KG1 (cell line): ENCODE data around the gene UGP2.

ENCODE experiments used
- DNase-seq: peaks from one replicate; lab custom pipeline; 2025; lab: John Stamatoyannopoulos, UW

UGP2 gene

DNA sequence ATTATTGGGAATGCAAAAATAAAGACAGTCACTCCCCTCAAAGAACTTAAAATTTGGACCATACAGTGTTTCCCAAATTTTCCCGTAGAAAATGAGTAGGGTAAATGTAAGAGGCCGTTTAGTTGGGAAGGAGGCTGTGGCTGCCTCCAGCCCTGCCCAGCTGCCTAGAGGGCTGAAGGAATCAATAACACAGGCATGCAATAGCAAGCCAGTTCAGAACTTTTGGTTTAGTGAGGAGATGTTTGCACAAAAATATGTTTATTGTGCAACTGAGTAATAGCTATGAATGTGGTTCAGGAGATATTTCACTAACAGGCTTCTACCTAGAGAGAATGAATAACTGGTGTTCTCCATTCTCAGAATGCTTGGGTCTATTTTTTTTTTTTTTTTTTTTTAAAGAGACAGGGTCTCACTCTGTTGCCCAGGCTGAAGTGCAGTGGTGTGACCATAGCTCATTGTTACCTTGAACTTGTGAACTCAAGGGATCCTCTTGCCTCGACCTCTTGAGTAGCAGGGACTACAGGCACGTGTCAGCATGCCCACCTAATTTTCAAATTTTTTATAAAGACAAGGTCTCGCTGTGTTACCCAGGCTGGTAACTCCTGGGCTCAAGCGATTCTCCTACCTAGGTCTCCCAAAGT lies 23.6 kb downstream of the UGP2 start:
- DNase-seq: no peak

DNA sequence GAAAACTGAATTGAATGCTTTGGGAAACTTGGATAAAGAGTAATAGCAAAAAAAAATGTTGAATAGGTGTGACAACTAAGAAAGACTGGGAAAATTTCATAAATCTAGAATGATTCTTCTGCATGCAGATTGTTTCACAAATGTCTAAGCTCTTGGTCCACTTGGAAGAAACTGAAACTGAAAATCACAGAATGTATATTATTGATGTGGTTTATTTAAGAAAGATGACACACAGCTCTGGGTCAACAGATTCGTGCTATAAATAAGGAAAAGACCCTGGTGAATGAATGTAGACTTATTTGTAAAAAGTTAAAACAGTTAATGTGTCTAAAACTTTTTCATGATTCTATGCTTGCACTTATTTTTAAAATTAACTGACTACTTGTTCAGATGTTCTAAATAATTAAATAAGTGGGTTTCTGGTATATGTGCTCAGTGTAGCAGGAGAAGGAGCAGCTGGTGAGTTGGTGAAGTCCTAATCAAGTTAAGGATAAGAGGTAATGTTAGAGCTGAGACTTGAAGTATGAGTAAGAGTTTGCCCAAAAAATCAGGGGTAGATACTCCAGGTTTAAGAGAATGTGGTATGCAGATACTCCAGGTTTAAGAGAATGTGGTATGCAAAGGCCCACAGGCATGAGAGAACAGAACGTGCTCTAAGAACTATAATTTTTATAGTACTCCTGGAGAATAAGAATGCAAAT lies 24.5 kb downstream of the UGP2 start:
- no peak for DNase-seq

DNA sequence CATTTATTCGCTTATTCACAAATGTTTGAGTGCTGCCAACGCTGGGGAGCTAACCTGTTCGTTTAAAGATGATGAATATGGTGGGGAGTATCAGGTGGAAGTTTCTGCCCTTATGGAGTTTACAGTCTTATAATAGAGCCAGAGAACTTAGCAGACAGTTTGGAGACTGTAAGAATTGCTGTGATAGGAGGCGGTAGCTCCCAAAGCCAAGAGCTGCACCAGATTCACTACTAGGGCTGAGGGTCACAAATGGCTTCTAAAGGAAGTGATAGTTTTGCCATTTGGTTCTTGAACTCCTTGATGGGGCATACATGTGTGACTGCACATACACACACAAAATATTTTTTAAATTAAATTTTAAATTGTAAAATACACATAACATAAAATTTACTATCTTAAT lies 29.0 kb downstream of the UGP2 start:
- DNase-seq: no peak

DNA sequence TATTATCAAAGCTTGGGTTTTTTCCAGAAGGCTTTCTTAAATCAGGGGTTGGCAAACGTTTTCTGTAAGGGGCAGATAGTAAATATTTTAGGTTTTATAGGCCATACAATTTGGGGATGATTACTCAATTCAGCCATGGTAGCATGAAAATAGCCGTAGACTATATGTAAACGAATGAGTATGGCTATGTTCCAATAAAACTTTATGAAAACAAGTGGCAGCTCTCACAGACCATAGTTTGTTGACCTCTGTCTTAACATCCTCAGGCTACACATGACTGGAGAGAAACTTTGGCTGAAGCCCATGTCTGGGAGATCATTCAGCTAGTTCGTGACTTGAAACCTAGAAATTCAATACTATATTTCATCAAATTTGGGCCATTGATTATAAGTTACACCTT lies 30.2 kb downstream of the UGP2 start:
- no peak for DNase-seq

DNA sequence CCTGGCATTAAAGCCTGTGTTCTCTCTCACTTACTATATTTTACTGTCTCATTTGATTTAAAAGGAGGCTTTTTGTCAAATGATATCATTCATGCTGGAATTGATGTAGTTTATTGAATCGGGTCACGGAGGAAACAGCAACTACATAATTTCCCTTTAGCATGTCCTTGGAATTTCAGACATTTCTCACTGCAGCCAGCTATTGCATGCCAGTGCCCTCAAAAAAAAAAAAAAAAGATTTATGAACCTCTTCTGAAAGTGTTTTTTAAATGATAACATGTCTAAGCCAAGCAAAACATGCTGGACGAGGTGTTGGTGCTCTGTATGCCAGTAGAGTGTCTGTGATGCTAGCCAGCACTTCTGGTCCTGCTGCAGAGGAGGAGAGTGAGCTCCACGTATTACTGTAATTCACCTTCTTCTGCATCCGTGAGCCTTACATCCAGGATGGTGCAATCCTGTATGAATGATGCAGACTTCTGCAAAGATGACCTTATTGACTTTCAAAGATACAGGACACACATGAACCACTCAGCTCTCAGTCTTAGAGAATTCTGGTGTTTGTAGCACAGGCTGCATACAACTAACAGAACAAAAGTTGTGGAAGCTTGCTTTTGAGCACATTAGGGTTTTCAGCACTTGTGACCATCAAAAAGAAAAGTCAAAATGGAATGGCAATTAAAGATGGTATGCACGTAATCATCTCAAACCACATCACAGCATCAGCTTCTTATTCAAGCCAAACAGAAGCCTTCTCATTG lies 31.1 kb downstream of the UGP2 start:
- no peak for DNase-seq

DNA sequence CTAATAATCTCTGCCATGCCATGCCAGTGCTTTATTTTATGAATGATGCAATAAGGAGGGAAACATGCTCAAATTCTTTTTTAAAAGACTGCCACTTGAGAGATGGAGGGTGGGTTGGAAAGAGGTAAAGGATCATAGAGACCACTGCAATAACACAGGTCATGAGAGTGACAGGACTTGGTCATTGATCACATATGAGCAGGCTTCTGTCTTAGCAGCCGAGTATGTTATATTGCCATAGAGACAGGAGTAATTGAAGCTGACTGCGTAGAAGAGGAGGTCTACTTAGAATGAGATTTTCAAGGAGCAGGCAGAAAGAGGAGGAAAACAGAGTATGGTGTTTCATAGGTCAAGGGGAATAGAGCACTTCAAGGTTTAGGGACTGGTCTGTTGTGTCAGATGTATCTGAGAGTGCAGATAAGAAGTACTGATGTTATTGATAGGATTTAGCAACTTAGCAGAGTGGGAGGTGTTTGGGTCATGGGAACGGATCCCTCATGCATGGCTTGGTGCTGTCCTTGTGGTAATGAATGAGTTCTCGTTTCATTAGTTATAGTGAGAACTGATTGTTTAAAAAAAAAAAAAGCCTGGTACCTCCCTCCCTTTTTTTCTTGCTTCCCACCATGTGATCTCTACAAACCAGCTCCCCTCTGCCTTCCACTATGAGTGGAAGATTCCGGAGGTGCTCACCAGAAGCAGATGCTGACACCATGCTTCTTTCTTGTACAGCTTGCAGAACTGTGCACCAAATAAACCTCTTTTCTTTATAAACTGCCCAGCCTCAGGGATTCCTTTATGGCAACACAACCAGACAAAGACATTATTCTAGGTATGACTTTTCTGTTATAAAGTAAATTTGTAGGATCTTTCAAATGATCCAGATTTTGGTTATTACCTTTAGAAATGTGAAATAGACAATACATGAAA lies 32.8 kb downstream of the UGP2 start:
- no peak for DNase-seq

DNA sequence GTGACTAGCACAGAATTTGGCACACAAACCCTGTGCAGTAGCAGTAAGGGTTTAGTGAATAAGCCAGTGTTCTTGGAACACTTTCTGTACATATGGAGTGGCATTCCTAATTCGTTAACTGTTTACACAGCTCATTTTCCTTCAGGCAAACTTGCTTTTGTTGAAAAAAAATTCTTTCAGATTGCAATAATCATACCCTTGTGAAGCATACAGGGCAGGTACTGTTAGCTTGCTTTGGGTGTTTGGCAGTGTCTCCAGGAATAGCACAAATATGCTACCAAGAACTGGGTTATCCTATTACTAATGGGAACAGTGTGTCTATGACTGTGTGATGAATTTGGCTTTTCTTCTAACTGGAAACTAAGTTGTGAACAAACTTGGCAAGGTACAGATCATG lies 33.4 kb downstream of the UGP2 start:
- no peak for DNase-seq

DNA sequence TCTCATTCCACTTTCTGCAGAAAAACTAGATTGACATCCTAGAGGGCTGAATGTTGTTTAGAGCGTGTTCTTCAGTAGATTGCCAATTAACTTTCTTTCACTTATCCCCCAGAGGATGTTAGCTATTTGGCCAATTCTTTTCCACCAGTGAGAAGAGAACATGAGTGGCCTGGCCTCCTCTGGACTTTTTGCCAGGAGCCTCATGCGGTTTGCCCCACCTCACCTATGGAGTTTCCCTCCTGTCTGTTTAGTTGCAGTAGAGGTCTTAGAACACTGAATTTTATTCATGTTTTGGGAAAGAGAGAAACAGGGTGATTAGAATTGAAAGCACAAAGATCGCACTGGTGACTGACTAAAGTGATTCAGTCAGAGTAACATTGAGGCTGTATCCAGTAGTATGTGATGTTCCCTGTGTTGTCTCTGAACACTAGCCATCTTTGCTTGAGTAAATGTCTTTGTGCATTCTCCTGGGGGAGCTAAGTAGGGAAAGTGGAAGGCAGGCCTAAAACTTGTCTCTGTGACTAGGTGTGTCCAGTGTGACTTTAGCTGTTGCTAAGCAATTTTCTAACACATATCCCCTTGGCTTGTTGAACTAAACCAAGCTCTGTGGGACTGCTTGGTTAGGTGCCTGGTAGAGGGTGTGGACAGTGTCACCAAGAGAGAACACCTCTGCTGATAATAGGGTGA lies 34.0 kb downstream of the UGP2 start:
- no peak for DNase-seq

DNA sequence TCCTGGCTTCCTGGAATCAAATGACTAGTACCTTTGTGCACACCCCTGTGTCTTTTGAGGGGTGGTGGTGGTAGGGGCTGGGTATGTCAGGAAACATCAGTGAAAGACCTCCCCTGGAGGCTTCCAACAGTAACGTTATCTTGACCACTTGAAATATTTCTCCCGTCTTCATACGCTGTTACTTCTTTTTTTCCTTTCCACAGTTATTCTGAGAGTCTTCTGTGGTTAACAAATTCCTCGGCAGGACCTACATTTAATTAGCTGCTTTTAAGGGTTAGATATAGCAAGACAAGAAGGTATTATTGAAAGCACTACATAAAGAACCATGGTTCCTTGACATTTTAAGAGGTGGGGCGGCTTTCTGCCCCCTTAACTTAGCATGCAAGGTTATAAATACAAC lies 34.6 kb downstream of the UGP2 start:
- DNase-seq: no peak

DNA sequence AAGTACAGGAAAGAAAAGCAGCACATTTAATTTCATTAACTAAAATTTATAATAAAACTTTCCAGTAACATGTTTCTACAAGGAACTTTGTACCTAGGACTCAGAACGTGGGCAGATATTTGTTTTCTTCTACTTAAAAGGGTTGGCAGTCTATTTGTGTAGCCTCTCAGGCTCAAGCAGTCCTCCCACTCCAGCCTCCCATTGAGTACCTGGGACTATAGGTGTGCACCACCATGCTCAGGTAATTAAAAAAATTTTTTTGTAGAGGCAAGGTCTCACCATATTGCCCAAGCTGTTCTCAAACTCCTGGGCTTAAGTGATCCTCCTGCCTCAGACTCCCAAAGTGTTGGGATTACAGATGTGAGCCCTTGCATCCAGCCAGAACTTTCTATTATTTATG lies 36.8 kb downstream of the UGP2 start:
- no peak for DNase-seq

DNA sequence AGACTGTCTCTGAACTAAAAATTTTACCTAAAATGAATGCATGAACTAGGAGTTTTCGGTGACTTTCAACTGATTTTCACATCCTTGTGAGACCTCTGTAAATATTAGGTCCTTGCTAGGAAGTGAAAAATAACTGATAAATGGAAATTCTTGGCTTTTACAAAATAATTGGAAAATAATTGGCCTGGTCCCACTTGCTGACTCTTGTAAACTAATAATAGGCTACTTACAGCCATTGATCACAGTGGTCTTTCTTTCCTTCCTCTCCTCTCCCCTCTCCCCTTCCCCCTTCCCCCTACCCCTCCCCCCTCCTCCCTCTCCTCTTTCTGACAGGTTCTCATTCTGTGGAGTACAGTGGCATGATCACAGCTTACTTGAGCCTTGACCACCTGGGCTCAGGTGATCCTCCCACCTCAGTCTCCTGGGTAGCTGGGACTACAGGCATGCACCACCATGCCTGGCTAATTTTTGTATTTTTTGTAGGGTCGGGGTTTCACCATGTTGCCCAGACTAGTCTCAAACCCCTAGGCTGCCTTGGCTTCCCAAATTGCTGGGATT lies 38.3 kb downstream of the UGP2 start:
- no peak for DNase-seq

DNA sequence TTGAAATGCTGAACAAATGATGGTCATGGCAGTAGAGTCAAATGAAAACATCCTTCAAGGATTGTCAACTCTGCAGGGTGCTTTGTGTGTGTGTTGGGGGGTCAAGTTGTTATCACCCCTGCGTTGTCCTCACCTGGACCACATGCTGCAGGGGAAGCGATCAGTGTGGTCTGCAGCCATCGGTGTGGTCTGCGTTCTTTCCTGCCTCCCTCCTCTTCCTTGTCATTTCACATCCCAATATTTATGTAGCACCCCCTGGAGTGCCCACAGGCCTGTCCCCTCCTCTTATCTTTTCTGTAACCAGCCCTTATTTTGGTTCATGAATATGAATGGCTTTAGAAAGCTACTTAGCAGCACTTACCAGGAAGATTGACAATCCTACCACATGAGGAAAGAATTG lies 38.9 kb downstream of the UGP2 start:
- DNase-seq: no peak

DNA sequence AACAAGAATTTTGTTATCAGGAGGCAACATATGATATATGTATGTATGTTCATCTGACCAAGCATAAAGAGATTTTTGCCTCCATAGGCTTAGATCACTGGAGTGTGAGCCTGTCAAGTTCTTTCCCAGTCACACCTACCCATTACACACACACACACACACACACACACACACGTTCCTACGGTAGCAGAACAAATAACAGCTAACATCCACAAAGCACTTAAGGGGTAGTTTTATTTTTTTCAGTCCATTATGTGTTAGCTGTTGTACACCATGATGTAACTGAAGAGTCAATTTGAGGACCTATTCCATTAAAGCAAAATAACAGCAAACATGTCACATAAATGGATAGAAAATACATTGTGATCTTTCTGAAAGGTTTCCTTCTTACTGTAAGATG lies 39.5 kb downstream of the UGP2 start:
- DNase-seq: no peak

DNA sequence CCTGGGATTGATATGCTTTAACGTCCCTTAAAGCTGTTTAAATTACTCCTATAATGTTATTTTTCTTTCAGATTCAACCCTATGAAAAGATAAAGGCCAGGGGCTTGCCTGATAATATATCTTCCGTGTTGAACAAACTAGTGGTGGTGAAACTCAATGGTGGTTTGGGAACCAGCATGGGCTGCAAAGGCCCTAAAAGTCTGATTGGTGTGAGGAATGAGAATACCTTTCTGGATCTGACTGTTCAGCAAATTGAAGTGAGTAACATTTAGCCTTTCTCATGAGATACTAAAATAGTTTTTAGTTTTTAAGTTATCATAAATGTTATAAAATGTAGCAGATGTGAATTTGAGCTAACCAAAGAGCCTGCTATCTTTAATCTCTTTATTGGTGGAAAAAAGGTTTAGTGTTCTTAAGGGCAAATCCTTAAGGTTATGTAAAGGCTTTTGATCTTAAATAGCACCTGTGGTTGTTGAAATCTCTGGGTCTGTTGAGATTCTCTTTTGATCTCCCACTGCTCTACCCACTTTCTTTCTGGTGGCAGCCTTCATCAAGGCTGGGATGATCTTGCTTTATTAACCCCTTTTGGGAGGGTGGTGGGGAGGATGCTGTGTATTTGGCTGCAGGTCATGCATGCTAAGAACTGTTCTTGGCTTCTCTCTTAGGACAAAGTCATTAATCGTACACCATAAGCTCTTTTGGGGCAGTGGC lies 40.9 kb downstream of the UGP2 start:
- DNase-seq: no peak

DNA sequence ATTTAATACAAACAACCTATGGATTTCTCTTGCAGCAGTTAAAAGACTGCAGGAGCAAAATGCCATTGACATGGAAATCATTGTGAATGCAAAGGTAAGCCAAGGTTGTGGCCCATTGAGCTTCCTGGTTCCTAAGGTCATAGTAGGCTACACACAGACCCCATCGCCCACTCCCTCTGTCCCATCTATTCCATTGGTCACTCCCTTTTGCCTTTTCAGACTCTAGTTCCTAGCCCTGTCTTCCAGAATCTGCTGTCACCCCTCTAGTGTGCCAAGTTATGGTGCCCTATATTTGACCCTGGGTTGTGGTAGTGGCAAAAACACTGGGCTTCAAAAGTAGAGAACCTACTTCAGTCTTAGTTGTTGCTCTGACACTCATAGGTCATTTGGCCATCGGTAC lies 44.7 kb downstream of the UGP2 start:
- DNase-seq: no peak

DNA sequence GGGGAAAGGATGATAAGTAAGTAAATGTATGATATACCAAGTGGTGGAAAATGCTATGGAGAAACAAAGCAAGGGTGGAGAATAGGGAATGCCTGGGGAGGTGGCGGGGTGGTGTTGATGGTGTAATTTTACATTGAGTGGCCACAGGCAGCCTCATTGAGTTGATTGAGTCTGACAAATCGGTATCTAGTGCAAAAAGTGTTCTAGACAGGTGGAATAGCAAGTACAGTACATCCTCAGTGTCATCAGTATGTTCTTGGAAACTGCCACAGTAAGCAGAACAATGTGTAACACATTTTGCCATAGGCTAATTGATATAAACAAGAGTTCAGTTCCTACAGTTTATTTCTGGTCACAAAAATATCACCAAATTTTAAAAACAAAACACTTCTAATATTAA lies 46.4 kb downstream of the UGP2 start:
- DNase-seq: no peak

DNA sequence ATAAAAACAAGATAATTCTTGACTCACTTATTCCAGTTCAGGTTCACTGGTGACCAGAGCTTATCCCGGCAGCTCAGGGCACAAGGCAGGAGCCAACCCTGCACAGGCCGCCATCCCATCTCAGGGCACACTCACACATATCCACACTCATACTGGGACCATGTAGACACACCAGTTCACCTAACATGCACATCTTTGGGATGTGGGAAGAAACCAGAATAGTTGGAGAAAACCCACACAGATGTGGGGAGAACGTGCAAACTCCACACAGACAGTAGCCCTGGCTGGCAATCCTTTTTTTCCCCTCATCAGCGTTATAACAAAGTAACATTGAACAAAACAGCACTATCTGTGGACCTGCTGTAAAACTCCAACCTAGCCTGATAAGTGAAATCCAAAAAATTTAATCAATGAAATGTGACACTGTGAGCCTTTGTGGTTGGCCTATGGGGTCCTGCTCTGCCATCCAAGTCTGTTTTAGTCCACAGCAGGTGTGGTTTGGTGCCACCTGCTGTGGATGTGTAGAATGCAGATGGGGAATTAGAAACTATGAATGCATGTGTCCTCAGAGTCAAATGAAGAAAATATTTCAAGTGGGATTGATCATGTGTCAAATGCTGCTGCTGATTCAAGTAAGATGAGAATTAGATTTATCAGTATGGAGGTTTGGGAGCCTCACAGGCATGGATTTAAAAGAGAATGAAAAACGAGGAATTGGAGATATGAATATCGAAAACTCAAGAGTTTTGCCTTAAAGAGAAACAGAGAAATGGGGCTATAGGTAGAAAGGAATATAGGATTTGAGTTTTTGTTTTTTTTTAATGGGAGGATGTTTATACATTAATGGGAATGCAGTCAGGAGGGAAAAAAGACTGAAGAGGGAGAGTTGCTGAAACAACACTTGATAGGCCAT lies 47.0 kb downstream of the UGP2 start:
- peak; percentile 4 for DNase-seq

DNA sequence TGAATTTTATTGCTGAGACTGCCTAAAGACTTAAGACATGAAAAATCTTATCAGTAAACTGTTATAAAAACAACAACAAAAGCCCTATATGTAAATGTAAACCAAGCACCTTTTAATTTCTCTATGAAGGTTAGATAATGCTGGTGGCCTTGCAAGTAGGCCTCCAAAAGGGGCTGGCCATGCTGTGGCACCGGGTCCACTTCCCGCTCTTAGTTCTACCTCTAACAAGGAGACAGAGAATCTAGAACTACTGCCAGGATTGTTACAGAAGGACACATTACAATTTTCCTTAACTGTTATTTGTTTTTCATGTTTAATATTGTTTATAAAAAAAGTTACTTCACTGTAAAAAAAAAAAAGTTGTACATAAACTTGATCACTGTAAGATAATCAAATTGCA lies 49.0 kb downstream of the UGP2 start:
- no peak for DNase-seq

DNA sequence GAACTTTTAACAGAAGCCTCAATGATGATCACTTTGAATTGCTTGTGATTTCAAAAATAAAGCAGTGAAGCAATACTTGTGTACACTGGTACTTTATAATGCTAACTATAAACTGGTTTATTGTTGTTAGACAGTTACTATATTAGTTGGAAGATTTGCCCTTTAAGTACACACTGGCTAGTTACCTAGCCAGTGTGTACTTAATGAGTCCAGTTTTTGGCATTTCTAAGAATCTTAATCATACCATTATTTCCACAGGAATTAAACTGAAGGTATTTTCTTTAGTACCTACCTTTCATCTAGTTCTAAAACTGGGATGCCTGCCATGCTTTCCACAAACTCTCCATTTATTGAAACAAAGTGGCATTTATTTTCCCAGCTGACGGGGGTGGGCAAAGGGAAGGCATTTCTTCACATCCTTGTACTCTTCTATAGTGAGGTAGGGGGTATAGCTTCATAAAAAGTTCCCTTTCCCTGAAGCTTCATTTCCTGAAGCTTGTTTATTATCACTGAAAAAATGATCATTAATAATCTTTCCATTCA lies 49.9 kb downstream of the UGP2 start:
- DNase-seq: no peak
